Epithelial cell of esophagus (primary cell): ENCODE data around the gene BUD23.

Experiments
- DNase-seq: peaks from one replicate; pipeline ENCODE4 v3.0.0; 2010; ENCODE audit warnings: low read depth
- H3K4me3 ChIP-seq: 2 replicates; pipeline ENCODE4 v1.5.1; 2011; ENCODE audit warnings: mild to moderate bottlenecking, low read length, control low read depth
- CTCF ChIP-seq: IDR thresholded peaks from 2 replicates; pipeline ENCODE4 v1.5.1; 2011; ENCODE audit warnings: low read depth, mild to moderate bottlenecking, low read length, control low read depth, inconsistent platforms; ENCODE audit not compliant: insufficient read depth; ENCODE audit errors: missing control alignments

The BUD23 gene

GRCh38 chr7:73738220-73738611 is 54.8 kb downstream of the BUD23 start:
- no peak for TF ChIP-seq CTCF

GRCh38 chr7:73738612-73739386 is 55.4 kb downstream of the BUD23 start, which contains the start of gene ABHD11:
Gene ABHD11 (minus strand): TSS chr7:73738802. CDS start chr7:73738770, 32 bp downstream.
- no peak for TF ChIP-seq CTCF
- H3K4me3 ChIP-seq: peak within 1 kb of the TSS; percentile 69
- peak; percentile 97 for DNase-seq

More at GRCh38 chr7:73738220-73738611, 54.8 kb downstream of the BUD23 start:
- H3K4me3 ChIP-seq: peak overlapping the region; percentile 69
- peak; percentile 39 for DNase-seq

- H3K4me3 ChIP-seq: peak overlapping the region; percentile 69
- DNase-seq: no peak
- TF ChIP-seq CTCF: no peak
Observed at GRCh38 chr7:73739387-73739767, 56.0 kb downstream of the BUD23 start.

GRCh38 chr7:73740212-73740611 is 56.8 kb downstream of the BUD23 start:
- no peak for DNase-seq
- no peak for TF ChIP-seq CTCF
- no peak overlapping the region for H3K4me3 ChIP-seq

- no peak overlapping the region for H3K4me3 ChIP-seq
- DNase-seq: no peak
- TF ChIP-seq CTCF: no peak
Observed at GRCh38 chr7:73740771-73741170, 57.4 kb downstream of the BUD23 start.

- DNase-seq: no peak
- TF ChIP-seq CTCF: no peak
- no peak overlapping the region for H3K4me3 ChIP-seq
Observed at GRCh38 chr7:73741600-73741999, 58.2 kb downstream of the BUD23 start.

GRCh38 chr7:73742338-73742752 is 58.9 kb downstream of the BUD23 start:
- no peak for DNase-seq
- H3K4me3 ChIP-seq: no peak overlapping the region
- TF ChIP-seq CTCF: no peak
